GM19240 (cell line): ENCODE data around the gene LGALS3.
A peak's percentile ranks its signal among the peaks of the same experiment; 100 is the strongest.
"Not testable (repeated sequence)": the region's sequence is repeated elsewhere in the genome, so short reads cannot be mapped to it uniquely, and the experiment has no call there.

ENCODE experiments used
- DNase-seq: peaks from one replicate; pipeline ENCODE4 v3.0.0; 2011; ENCODE audit warnings: low spot score; ENCODE audit not compliant: insufficient read length

Gene LGALS3

GRCh38 chr14:55129086-55129427 lies at the start of gene LGALS3:
Gene LGALS3 (plus strand): TSS chr14:55129252. CDS start chr14:55137374, 8,122 bp downstream.
- peak; percentile 53 for DNase-seq

DNA sequence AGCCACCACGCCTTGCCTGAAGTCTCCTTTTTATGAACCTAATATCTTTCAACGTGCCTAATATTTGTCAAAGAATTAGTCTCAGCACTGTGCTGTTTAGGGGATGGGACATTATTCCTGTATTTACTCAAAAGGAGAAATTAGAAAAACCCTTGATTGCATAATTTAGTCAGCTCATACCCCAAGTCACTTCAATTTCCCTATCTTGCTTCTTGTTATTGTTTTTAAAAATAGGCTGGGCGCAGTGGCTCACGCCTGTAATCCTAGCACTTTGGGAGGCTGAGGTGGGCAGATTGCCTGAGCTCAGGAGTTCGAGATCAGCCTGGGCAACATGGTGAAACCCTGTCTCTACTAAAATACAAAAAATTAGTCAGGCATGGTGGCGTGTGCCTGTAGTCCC lies 49.1 kb upstream of the LGALS3 start:
- DNase-seq, result not testable (repeated sequence)

- no peak for DNase-seq
Measured at GRCh38 chr14:55084401-55085059, 44.5 kb upstream of the LGALS3 start.

DNA sequence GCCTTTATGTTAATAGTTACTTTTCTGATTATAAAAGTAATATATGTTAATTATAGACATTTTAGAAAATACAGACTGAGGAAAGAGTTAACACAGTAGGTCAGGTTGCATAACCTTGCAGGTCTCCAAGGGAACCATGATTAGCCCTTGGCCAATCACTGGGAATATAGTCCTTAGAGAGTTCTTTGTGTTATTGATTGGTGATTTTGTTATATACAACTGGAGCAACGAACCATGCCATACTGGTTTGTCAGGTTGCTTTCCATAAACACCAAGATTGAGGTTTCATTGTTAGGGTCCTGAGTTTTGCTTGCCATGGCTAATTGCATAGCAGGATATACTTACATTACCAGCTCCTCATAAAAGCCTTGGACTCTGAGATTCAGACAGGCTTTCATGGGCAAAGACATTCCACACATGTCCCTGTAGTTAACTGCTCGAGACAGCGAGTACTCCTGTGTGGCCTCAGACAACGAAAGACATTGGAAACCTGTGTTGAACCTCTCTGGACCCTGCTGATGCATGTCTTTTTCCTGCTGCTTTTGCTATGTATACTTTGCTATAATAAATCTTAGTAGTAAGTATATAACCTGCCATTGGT lies 43.9 kb upstream of the LGALS3 start:
- no peak for DNase-seq

- DNase-seq, result no peak
Measured at GRCh38 chr14:55086938-55087337, 42.1 kb upstream of the LGALS3 start.

DNA sequence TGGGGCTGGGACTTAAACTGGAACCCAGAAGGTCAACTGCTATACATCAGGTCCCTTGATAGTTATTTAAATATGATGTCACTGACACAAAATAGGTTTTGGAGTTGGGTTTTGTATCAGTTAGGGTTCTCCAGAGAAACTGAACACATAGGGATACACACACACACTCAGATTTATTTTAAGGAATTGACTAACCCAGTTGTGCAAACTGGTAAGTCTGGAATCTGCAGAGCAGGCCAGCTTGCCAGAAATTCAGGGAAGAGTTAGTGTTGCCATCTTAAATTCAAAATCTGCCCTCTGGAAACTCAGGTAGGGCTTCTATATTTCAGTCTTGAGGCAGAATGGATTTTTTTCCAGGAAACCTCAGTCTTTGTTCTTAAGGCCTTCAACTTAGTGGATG lies 40.7 kb upstream of the LGALS3 start:
- DNase-seq, result no peak

DNA sequence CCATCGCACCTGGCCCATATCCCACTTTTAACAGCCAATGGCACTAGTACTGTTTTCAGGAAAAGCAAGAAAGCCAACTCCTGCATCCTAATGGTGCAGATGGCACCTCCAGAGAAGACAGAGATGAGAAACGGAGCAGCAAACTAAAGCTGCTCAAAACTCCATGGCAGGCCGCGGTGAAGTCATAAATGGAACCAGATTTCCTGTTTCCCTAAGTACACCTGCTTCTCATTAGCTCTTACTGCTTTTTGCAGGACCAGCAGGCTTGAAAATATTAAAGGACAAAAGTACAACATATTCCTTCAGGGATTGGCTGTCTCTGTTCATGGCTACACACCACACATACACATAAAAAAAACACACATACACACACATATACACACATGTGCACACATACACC lies 36.7 kb upstream of the LGALS3 start:
- DNase-seq, result no peak

DNA sequence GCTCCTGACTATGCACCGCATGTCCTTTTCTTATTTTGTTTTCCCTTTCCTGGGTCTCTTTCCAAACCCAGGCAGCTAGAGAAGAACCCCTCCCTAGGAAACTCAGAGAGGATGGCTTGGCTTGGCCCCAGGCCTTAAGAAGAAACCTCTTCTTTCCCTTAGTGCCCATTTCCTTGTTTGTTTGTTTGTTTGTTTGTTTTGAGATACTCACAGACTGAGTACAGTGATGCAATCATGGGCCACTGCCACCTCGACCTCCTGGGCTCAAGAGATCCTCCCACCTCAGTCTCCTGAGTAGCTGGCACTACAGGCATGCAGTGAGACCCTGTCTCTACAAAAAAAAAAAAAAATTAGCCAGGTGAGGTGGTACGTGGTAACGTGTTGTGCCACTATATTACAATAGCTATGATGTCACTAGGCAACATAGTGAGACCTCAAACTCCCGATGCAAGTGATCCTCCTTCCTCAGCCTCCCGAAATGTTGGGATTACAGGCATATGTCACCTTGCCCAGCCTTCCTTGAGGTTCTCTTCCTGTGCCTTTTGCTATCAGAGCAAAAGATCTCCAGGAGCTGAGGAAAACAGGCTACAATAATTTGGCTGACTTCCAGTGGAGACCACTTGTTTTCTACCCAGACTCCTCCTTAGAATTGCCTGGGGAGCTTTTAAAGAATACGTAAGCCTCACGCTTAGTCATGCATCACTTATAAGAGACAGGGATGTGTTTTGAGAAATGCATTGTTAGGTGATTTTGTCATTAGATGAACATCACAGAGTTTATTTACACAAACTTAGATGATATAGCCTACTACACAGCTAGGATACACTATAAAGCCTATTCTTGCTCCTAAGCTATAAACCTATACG lies 34.5 kb upstream of the LGALS3 start:
- DNase-seq, result no peak

DNA sequence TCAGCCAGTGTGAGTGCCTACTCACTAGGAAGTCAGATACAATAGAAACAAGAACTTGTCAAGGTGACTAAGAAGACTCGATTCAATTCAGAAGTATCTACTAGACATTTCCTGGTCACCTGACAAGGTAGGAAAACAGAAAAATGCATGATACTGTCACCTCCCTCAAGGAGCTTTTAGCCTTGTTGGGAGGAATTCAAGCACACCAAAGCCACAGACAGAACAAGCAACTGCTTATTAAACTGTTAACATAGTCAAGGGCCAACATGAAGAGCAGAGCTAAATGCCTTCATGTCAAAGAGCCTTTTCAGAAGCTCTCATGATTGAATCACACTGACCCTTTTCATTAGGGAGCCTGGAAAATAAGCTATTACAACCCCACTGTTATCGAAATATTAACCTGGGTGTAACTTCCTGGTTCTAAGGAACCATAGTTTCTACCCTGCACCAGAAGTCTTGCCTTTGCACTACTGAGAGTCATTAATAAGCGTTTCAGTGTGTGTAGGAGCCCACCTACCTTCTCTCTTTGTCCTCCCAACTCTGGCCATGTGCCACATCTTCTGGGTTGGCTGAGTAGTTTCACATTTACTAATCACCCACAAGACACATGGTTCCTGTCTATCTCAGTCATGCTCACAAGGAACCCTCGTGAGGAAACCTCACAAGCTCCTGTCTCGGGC lies 31.0 kb upstream of the LGALS3 start:
- peak; percentile 67 for DNase-seq

DNA sequence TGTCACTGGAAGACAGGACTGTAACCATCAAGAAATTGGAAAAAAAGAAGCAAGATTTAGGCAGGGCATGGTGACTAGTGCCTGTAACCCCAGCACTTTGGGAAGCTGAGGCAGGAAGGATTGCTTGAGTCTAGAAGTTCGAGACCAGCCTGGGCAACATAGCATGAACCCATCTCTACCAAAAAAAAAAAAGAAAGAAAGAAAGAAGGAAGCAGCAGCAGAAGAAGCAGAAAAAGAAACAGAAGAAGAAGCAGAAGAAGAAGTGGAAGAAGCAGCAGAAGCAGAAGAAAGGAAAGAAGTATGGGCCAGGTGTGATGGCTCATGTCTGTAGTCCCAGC lies 30.5 kb upstream of the LGALS3 start:
- DNase-seq, result no peak

DNA sequence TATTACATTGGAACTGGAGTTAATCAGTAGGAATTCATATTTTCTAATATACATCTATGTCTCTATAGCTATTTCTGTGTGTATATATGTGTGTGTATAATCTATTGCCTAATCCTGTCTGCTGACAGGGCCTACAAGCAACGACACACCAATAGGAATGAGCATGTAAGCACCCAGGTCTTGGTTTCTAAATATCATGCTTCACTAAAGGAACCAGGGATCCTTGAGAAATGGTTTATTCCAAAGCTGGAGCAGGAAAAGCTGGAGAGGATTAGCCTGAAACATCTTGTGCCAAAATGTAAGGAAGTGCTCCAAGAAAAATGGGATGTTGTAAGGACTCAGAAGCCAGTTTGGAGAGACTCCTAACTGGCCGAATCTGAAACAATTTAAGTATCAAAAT lies 29.3 kb upstream of the LGALS3 start:
- no peak for DNase-seq

- DNase-seq, result no peak
Measured at GRCh38 chr14:55101698-55102097, 27.4 kb upstream of the LGALS3 start.

- peak; percentile 55 for DNase-seq
Measured at GRCh38 chr14:55102141-55102621, 26.9 kb upstream of the LGALS3 start.

DNA sequence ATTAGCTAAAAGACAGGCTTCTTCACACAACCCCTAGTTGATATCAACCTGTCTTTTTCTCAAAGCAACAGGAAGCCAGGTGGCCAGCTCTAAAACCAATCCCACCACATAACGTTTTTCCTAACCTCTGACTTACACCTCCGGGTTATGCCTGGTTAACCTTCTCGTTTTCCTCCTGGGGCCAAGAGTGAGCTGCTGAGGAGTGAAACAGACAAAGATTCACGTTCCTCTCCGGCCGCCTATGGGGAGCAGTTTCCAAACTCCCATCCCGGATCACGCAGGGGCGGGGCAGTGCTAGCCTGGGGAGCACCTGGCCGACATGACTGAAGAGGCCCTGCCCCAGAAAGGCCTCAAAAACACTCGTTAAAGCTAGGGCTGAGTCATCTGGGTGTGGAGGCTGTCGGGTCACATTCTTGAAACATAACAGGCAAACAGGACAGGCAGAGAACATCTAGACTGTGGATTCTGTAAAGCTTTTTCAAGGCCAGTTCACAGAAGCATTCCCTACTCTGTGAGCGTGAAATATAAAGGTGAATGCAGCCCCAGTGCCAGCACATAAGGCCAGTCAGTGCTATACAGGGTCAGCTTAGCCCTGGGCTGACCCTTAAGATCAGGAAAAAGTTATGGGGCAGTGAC lies 25.9 kb upstream of the LGALS3 start:
- no peak for DNase-seq

- no peak for DNase-seq
Measured at GRCh38 chr14:55103971-55104954, 24.8 kb upstream of the LGALS3 start.

DNA sequence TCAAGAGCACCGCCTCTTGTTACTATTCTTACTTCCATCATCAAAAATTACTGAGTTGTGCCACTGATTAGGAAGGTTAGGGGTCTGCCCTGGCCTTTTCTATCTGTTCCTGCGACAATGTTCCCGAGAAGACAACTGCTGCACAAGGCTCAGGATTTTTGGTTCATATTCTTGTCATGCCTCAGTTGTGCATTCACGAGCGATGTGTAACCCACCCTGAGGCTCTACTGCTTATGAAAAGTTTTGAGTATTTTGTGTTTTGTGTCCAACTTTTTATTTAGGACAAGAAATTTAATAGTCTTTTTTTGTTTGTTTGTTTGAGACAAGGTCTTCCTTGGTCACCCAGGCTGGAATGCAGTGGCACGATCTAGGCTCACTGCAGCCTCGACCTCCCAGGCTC lies 23.1 kb upstream of the LGALS3 start:
- DNase-seq, result no peak

DNA sequence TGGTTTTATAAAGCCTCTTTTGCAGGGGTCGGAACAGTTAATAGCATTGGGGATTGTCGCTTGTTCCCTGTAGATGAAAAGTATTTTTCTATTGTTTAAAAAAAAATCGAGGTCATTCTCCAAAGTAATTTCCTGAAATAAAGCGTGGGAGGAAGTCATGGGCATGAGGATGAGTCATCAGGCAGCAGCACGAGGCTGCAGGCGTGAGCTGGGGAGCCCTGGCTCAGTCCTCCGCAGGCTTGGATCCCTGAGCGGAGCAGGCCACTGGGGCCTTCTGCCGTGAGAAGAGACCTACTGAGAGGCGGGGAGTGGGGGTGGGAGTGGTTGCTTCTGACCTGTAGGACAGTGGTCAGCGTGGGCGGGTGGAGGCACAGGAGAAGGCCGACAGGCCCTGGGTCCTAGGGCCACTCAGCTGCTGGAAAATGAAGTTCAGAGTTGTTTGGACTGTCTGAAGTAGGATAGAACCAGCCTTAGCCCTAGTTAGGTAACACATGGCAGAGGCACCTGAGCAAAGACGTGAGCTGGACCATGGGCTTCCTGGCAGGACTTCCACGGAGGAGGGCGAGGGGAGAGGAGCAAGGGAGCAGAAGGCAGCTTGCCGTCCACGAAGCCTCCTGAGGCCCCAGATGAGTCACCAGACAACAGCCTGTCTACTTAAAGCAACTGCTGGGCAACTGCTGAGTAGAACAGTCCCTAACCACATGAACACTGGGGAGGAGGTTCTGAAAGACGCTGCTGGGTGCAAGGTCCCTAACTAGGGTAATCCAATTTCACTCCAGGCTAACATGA lies 21.1 kb upstream of the LGALS3 start:
- no peak for DNase-seq

GRCh38 chr14:55109836-55110235 lies 19.2 kb upstream of the LGALS3 start:
- no peak for DNase-seq

- DNase-seq, result no peak
Measured at GRCh38 chr14:55111122-55111708, 17.8 kb upstream of the LGALS3 start.
